ENCODE results near the gene ZNF48. TPM values are rescaled to one million over a fixed set of nuclear protein-coding genes. Genes with fewer than 3 reads are reported as not detected.

The ZNF48 gene
- 6.4 TPM for polyA plus RNA-seq
- long read RNA-seq, donor 1, partial matches to known transcripts = 0 of 1 reads
- long read RNA-seq, donor 1, other reads (novel, unspliced or antisense) = 0 of 1 reads
- long read RNA-seq, donor 2, partial matches to known transcripts = 0 of 4 reads
- long read RNA-seq, donor 2, other reads (novel, unspliced or antisense) = 0 of 4 reads
- long read RNA-seq, donor 3 = 0 reads
- long read RNA-seq, donor 4 = 0 reads
- long read RNA-seq, donor 5, partial matches to known transcripts = 0 of 4 reads
- long read RNA-seq, donor 5, other reads (novel, unspliced or antisense) = 0 of 4 reads
- long read RNA-seq, donor 6, partial matches to known transcripts = 0 of 3 reads
- long read RNA-seq, donor 6, other reads (novel, unspliced or antisense) = 0 of 3 reads
- long read RNA-seq, donor 7, partial matches to known transcripts = 0 of 5 reads
- long read RNA-seq, donor 7, other reads (novel, unspliced or antisense) = 0 of 5 reads
- long read RNA-seq, donor 8, partial matches to known transcripts = 0 of 3 reads
- long read RNA-seq, donor 8, other reads (novel, unspliced or antisense) = 0 of 3 reads
- long read RNA-seq, donor 9, transcript ZNF48-203 (3 exons, 912 nt) = major isoform, 5 of 8 reads
- long read RNA-seq, donor 9, partial matches to known transcripts = 0 of 8 reads
- long read RNA-seq, donor 9, other reads (novel, unspliced or antisense) = 0 of 8 reads
- long read RNA-seq, donor 10, partial matches to known transcripts = 0 of 3 reads
- long read RNA-seq, donor 10, other reads (novel, unspliced or antisense) = 0 of 3 reads
- long read RNA-seq, donor 11, partial matches to known transcripts = 0 of 5 reads
- long read RNA-seq, donor 11, other reads (novel, unspliced or antisense) = 0 of 5 reads

DNA sequence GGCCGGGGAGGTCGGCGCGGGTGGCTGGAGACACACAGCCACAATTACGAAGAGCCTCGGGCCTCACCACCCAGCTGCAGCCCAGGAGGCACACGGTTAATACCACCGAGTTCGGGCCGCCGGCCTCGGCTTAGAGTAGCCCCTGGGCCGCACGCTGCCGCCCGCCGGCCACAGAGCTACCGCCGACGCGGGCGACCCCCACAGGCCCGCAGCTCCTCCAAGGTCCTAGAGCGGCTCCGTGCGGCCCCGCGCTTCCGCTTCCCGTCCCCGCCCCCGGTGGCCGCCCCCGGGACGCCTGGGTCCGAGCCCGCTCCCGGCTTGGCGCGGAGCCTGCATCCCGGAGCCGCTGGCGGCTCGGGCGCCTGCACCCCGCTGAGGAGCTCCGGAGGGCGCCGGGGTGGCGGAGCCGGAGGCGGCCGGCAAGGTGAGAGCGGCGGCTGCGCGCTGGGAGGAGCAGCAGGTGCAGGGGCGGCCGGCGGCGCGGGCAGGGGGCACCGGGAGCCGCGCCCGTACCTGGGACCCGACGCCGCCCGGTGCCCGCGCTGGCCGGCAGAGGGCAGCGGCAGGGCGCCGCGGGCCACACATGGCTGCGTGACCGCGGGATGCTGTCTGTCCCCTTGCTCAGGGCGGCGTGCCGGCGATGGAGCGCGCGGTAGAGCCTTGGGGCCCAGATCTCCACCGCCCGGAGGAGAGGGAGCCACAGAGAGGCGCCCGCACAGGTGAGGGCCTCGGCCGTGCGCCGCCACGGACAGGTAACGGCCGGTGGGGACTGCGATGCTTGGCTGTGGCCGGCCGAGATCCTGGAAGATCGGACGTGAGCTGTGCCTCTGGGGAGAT is at the start of gene ZNF48:
Gene ZNF48, plus strand, starts transcription at position 266 of the 837 bp plus-strand sequence. Its CDS starts 375 bp downstream, at position 641.
- no peaks in the 10 kb centered on the region for H3K27me3 ChIP-seq (ENCODE audit: control insufficient read depth, insufficient read depth, low read length)
- no CpG with 5 or more reads among the region's 103 CpGs for WGBS (ENCODE audit: insufficient coverage, low lambda C conversion rate)
- H3K36me3 ChIP-seq (ENCODE audit: control insufficient read depth, insufficient read depth, low read length) = peaks cover 16% of the 10 kb centered on the region
- H3K4me3 ChIP-seq (ENCODE audit: low read length) = peak within 1 kb of the TSS; percentile 80
- peaks cover 7% of the 10 kb centered on the region for H3K9me3 ChIP-seq (ENCODE audit: control insufficient read depth, low read depth, low read length)
- peaks cover 20% of the 10 kb centered on the region for H3K4me1 ChIP-seq (ENCODE audit: control insufficient read depth, insufficient read depth, low read length)
- DNase-seq = peak; percentile 83 to 93
- H3K27ac ChIP-seq (ENCODE audit: low read length) = peak within 1 kb of the TSS; percentile 70

- H3K4me3 ChIP-seq (ENCODE audit: low read length) = no peak overlapping the region
- H3K27ac ChIP-seq (ENCODE audit: low read length) = no peak overlapping the region
- no peak for DNase-seq
- H3K9me3 ChIP-seq (ENCODE audit: control insufficient read depth, low read depth, low read length) = no peaks in the 10 kb centered on the region
- H3K36me3 ChIP-seq (ENCODE audit: control insufficient read depth, insufficient read depth, low read length) = peaks cover 9% of the 10 kb centered on the region
- H3K4me1 ChIP-seq (ENCODE audit: control insufficient read depth, insufficient read depth, low read length) = peaks cover 11% of the 10 kb centered on the region
- 100% methylated on average over 1 of the region's 3 CpGs for WGBS (ENCODE audit: insufficient coverage, low lambda C conversion rate)
- no peaks in the 10 kb centered on the region for H3K27me3 ChIP-seq (ENCODE audit: control insufficient read depth, insufficient read depth, low read length)
Measured at GRCh38 chr16:30346286-30346685, 48.9 kb upstream of the ZNF48 start.

DNA sequence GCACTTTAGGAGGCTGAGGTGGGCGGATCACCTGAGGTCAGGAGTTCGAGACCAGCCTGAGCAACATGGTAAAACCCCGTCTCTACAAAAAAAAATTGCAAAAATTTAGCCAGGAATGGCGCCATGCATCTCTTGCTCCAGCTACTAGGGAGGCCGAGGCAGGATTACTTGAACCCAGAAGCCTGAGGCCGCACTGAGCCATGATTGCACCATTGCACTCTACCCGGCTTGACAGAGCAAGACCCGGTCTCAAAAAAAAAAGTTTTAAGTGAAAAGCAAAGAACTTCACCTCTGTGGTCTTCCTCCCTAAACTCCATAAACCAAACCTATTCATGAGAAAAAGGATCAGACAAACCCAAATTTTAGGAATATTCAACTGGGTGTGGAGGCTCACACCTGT is 47.1 kb upstream of the ZNF48 start:
- Histone ChIP-seq H3K36me3 (ENCODE audit: control insufficient read depth, insufficient read depth, low read length) (peaks cover 27% of the 10 kb centered on the region), H3K9me3 (ENCODE audit: control insufficient read depth, low read depth, low read length) (no peaks in the 10 kb centered on the region), H3K4me1 (ENCODE audit: control insufficient read depth, insufficient read depth, low read length) (peaks cover 15% of the 10 kb centered on the region), H3K27ac (ENCODE audit: low read length) (no peak overlapping the region), H3K27me3 (ENCODE audit: control insufficient read depth, insufficient read depth, low read length) (no peaks in the 10 kb centered on the region), H3K4me3 (ENCODE audit: low read length) (no peak overlapping the region)
- no CpG with 5 or more reads among the region's 8 CpGs for WGBS (ENCODE audit: insufficient coverage, low lambda C conversion rate)
- no peak for DNase-seq

GRCh38 chr16:30348929-30349328 is 46.3 kb upstream of the ZNF48 start:
- Histone ChIP-seq H3K4me1 (ENCODE audit: control insufficient read depth, insufficient read depth, low read length) (peaks cover 17% of the 10 kb centered on the region), H3K27me3 (ENCODE audit: control insufficient read depth, insufficient read depth, low read length) (no peaks in the 10 kb centered on the region), H3K4me3 (ENCODE audit: low read length) (no peak overlapping the region), H3K9me3 (ENCODE audit: control insufficient read depth, low read depth, low read length) (no peaks in the 10 kb centered on the region), H3K36me3 (ENCODE audit: control insufficient read depth, insufficient read depth, low read length) (peaks cover 35% of the 10 kb centered on the region), H3K27ac (ENCODE audit: low read length) (no peak overlapping the region)
- 100% methylated on average over 3 of the region's 7 CpGs for WGBS (ENCODE audit: insufficient coverage, low lambda C conversion rate)
- no peak for DNase-seq

GRCh38 chr16:30349675-30350074 is 45.5 kb upstream of the ZNF48 start:
- WGBS (ENCODE audit: insufficient coverage, low lambda C conversion rate) = no CpG with 5 or more reads among the region's 3 CpGs
- peaks cover 22% of the 10 kb centered on the region for H3K4me1 ChIP-seq (ENCODE audit: control insufficient read depth, insufficient read depth, low read length)
- no peak overlapping the region for H3K27ac ChIP-seq (ENCODE audit: low read length)
- H3K36me3 ChIP-seq (ENCODE audit: control insufficient read depth, insufficient read depth, low read length) = peaks cover 35% of the 10 kb centered on the region
- DNase-seq = no peak
- H3K4me3 ChIP-seq (ENCODE audit: low read length) = no peak overlapping the region
- H3K9me3 ChIP-seq (ENCODE audit: control insufficient read depth, low read depth, low read length) = no peaks in the 10 kb centered on the region
- H3K27me3 ChIP-seq (ENCODE audit: control insufficient read depth, insufficient read depth, low read length) = no peaks in the 10 kb centered on the region

DNA sequence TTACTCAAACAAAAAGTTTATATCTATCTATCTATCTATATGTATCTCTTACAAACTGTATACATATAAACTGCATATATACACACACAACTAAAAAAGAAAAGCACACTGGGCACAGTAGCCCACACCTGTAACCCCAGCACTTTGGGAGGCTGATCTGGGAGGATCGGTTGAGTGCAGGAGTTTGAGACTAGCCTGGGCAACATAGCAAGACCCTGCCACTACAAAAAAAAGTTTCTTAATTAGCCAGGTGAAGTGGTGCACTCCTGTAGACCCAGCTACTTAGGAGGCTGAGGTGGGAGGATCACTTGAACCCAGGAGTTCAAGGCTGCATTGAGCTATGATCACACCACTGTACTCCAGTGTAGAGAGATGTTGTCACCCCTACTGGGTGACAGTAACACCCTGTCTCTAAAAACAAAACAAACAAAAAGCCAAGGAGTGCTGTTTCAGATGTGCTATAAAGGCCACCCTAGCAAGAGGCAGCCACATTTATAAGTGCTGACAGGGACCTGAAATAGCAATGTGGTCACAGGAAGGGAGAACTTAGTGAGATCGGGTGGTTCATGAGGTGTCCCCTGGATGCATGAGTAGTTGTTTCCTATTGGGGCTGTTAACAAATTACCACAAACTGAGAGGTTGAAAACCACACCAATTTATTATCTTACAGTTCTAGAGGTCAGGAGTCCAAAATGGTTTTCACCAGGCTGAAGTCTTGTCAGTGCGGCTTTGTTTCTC is 44.9 kb upstream of the ZNF48 start:
- H3K4me1 ChIP-seq (ENCODE audit: control insufficient read depth, insufficient read depth, low read length) = peaks cover 22% of the 10 kb centered on the region
- peaks cover 35% of the 10 kb centered on the region for H3K36me3 ChIP-seq (ENCODE audit: control insufficient read depth, insufficient read depth, low read length)
- WGBS (ENCODE audit: insufficient coverage, low lambda C conversion rate) = no CpG with 5 or more reads among the region's 3 CpGs
- no peaks in the 10 kb centered on the region for H3K9me3 ChIP-seq (ENCODE audit: control insufficient read depth, low read depth, low read length)
- DNase-seq = peak in 1 of 2 donors; percentile 80
- H3K27ac ChIP-seq (ENCODE audit: low read length) = peak overlapping the region; percentile 50
- H3K4me3 ChIP-seq (ENCODE audit: low read length) = no peak overlapping the region
- H3K27me3 ChIP-seq (ENCODE audit: control insufficient read depth, insufficient read depth, low read length) = no peaks in the 10 kb centered on the region

- H3K27ac ChIP-seq (ENCODE audit: low read length) = peak overlapping the region; percentile 50
- peaks cover 35% of the 10 kb centered on the region for H3K36me3 ChIP-seq (ENCODE audit: control insufficient read depth, insufficient read depth, low read length)
- no peaks in the 10 kb centered on the region for H3K27me3 ChIP-seq (ENCODE audit: control insufficient read depth, insufficient read depth, low read length)
- H3K4me1 ChIP-seq (ENCODE audit: control insufficient read depth, insufficient read depth, low read length) = peaks cover 26% of the 10 kb centered on the region
- WGBS (ENCODE audit: insufficient coverage, low lambda C conversion rate) = no CpG with 5 or more reads among the region's 15 CpGs
- no peak overlapping the region for H3K4me3 ChIP-seq (ENCODE audit: low read length)
- no peaks in the 10 kb centered on the region for H3K9me3 ChIP-seq (ENCODE audit: control insufficient read depth, low read depth, low read length)
- DNase-seq = no peak
Measured at GRCh38 chr16:30351001-30351441, 44.2 kb upstream of the ZNF48 start.

- no peak overlapping the region for H3K27ac ChIP-seq (ENCODE audit: low read length)
- peaks cover 28% of the 10 kb centered on the region for H3K4me1 ChIP-seq (ENCODE audit: control insufficient read depth, insufficient read depth, low read length)
- no peak for DNase-seq
- no CpG with 5 or more reads among the region's 11 CpGs for WGBS (ENCODE audit: insufficient coverage, low lambda C conversion rate)
- H3K9me3 ChIP-seq (ENCODE audit: control insufficient read depth, low read depth, low read length) = no peaks in the 10 kb centered on the region
- peaks cover 37% of the 10 kb centered on the region for H3K36me3 ChIP-seq (ENCODE audit: control insufficient read depth, insufficient read depth, low read length)
- H3K27me3 ChIP-seq (ENCODE audit: control insufficient read depth, insufficient read depth, low read length) = no peaks in the 10 kb centered on the region
- no peak overlapping the region for H3K4me3 ChIP-seq (ENCODE audit: low read length)
Measured at GRCh38 chr16:30351586-30352419, 43.4 kb upstream of the ZNF48 start.

Measured in large intestine (tissue), 12 donors.